GM18499 (cell line): ENCODE data around the gene SLC23A2.

Source experiments
- ATAC-seq: cut with Tn5 transposase; IDR thresholded peaks from one replicate; pipeline ENCODE4 v1.9.1; 2021; ENCODE audit warnings: moderate number of reproducible peaks; ENCODE audit not compliant: insufficient read depth, unreplicated experiment

SLC23A2 gene

DNA sequence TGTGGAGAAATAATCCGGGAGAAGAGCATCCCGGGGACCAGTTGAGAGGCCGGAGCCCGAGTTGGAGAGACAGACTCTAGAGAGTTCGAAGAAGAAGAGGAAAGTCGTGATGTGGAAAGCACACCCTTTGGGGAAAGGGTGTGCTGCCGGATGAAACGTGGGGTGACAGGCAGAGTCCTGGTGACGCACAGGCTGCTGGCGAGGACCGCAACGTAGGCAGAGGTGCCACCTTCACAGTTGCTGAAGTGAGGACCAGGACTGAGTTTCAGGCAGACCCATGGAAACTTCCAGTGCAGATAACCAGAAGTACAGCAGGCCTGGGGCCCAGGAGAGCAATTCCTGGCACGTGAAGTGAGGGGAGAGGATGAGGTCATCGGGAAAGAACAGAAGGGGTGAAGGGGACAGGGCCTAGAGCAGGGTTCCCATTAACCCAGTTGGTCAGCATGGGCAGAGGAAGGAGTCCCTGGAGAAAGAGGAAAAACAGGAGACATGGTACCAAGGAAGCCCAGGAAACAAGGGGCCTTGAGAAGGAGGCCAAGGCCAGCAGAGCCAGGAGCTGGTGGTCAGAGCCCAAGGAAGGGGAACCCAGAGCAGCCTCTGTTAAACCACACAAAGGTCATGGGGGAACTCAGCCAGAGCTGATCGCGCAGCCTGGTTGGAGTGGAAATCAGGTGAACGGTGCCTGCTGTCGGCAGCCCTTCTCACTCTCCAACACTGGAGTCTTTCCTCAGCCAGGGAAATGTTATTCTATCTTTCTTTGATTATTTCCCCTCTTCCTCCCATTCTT is 195.5 kb downstream of the SLC23A2 start:
- no peak for ATAC-seq

DNA sequence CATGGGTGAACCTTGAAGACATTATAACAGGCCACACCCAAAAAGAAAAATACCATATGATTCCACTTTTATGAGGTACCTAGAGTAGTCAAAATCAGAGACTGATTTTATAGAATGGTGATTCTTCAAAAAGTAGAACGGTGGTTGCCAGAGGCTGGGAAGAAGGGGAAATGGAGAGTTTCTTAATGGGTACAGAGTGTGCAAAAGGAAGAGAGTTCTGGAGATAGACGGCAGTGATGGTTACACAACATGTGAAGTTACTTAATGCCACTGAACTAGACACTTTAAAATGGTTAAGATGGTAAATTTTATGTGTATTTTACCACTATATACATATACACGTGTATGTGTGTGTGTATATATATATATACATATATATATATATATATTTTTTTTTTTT is 198.8 kb downstream of the SLC23A2 start:
- ATAC-seq, result no peak
